Chondrocyte (in vitro differentiated cells): ENCODE results near the gene MYO1D. TPM values are rescaled to one million over a fixed set of nuclear protein-coding genes. Genes with fewer than 3 reads are reported as not detected.
"Not testable (repeated sequence)": the region's sequence is repeated elsewhere in the genome, so short reads cannot be mapped to it uniquely, and the experiment has no call there.

Experiments used
- DNase-seq: peaks from one replicate; pipeline ENCODE4 v3.0.0; 2021; ENCODE audit warnings: mixed read lengths, low spot score
- H3K27ac Mint-ChIP-seq: one replicate; pipeline ENCODE4 v1.8.0; 2021; ENCODE audit warnings: mild to moderate bottlenecking, moderate library complexity, mixed read lengths; ENCODE audit not compliant: unreplicated experiment
- H3K27me3 Mint-ChIP-seq: 2 replicates; pipeline ENCODE4 v1.8.0; 2021; ENCODE audit warnings: low read depth, mixed read lengths
- H3K36me3 Mint-ChIP-seq: 2 replicates; pipeline ENCODE4 v1.8.0; 2021; ENCODE audit warnings: low read depth, mixed read lengths
- H3K4me1 Mint-ChIP-seq: 2 replicates; pipeline ENCODE4 v1.8.0; 2021; ENCODE audit warnings: low read depth, mild to moderate bottlenecking, mixed read lengths
- H3K4me3 Mint-ChIP-seq: one replicate; pipeline ENCODE4 v1.8.0; 2021; ENCODE audit warnings: mild to moderate bottlenecking, moderate library complexity, mixed read lengths; ENCODE audit not compliant: unreplicated experiment
- H3K9me3 Mint-ChIP-seq: 2 replicates; pipeline ENCODE4 v1.8.0; 2021; ENCODE audit warnings: low read depth, mixed read lengths
- total RNA-seq: library from RNA; stranded (reverse); gene quantifications from 3 replicates; pipeline ENCODE4 v1.2.1, GENCODE V29; 2021
- TF ChIP-seq, protein P1 (sequence below): fragments of 200-600 bp; sonication (generic); IDR thresholded peaks from 2 replicates; pipeline ENCODE4 v1.5.0; 2021; ENCODE audit warnings: antibody characterized with exemption, mild to moderate bottlenecking, moderate library complexity

MYO1D gene
- total RNA-seq, 1 donor from 2014 or later, result 107 TPM

DNA sequence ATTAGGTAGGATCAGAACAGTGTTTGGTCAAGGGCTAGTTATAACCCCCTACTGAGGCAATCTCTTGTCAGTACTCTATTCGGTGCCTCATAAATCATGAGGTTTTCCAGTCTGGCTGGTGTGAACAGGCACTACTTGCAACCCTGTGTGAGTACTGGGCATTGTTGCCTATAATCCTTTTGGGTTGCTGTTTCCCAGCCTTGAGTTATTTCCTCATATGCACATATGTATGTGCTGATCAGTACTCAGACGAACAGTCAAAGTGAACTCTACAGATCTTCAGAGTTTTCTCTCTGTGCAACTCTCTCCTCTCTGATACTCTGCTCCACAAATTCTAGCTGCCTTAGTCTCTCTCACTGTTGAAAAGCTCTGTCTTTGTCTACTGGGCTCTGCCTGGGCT, 225.8 kb downstream of the MYO1D start:
- TF ChIP-seq, protein P1, sequence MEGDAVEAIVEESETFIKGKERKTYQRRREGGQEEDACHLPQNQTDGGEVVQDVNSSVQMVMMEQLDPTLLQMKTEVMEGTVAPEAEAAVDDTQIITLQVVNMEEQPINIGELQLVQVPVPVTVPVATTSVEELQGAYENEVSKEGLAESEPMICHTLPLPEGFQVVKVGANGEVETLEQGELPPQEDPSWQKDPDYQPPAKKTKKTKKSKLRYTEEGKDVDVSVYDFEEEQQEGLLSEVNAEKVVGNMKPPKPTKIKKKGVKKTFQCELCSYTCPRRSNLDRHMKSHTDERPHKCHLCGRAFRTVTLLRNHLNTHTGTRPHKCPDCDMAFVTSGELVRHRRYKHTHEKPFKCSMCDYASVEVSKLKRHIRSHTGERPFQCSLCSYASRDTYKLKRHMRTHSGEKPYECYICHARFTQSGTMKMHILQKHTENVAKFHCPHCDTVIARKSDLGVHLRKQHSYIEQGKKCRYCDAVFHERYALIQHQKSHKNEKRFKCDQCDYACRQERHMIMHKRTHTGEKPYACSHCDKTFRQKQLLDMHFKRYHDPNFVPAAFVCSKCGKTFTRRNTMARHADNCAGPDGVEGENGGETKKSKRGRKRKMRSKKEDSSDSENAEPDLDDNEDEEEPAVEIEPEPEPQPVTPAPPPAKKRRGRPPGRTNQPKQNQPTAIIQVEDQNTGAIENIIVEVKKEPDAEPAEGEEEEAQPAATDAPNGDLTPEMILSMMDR, result no peak
- peaks cover 47% of the 10 kb centered on the region for H3K36me3 Mint-ChIP-seq
- H3K27ac Mint-ChIP-seq, result no peak overlapping the region

GRCh38 chr17:32648450-32648849, 228.5 kb downstream of the MYO1D start:
- TF ChIP-seq, protein P1, result no peak
- H3K36me3 Mint-ChIP-seq, result peaks cover 51% of the 10 kb centered on the region

More for the DNA sequence above, 225.8 kb downstream of the MYO1D start:
- peaks cover 24% of the 10 kb centered on the region for H3K9me3 Mint-ChIP-seq
- no peak overlapping the region for H3K4me3 Mint-ChIP-seq
- no peak for DNase-seq
- H3K27me3 Mint-ChIP-seq, result no peaks in the 10 kb centered on the region
- no peaks in the 10 kb centered on the region for H3K4me1 Mint-ChIP-seq

GRCh38 chr17:32646941-32647340, 230.0 kb downstream of the MYO1D start:
- TF ChIP-seq, protein P1, result no peak
- no peaks in the 10 kb centered on the region for H3K27me3 Mint-ChIP-seq
- peaks cover 48% of the 10 kb centered on the region for H3K36me3 Mint-ChIP-seq
- H3K4me1 Mint-ChIP-seq, result no peaks in the 10 kb centered on the region
- H3K27ac Mint-ChIP-seq, result no peak overlapping the region
- H3K4me3 Mint-ChIP-seq, result no peak overlapping the region
- peaks cover 24% of the 10 kb centered on the region for H3K9me3 Mint-ChIP-seq
- DNase-seq, result no peak

More at GRCh38 chr17:32648450-32648849, 228.5 kb downstream of the MYO1D start:
- no peak overlapping the region for H3K27ac Mint-ChIP-seq
- H3K4me3 Mint-ChIP-seq, result no peak overlapping the region
- DNase-seq, result no peak
- peaks cover 24% of the 10 kb centered on the region for H3K9me3 Mint-ChIP-seq
- no peaks in the 10 kb centered on the region for H3K27me3 Mint-ChIP-seq
- H3K4me1 Mint-ChIP-seq, result no peaks in the 10 kb centered on the region

DNA sequence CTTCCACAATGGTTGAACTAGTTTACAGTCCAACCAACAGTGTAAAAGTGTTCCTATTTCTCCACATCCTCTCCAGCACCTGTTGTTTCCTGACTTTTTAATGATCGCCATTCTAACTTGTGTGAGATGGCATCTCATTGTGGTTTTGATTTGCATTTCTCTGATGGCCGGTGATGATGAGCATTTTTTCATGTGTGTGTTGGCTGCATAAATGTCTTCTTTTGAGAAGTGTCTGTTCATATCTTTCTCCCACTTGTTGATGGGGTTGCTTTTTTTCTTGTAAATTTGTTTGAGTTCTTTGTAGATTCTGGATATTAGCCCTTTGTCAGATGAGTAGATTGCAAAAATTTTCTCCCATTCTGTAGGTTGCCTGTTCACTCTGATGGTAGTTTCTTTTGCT, 235.4 kb downstream of the MYO1D start:
- H3K36me3 Mint-ChIP-seq, result peaks cover 28% of the 10 kb centered on the region
- H3K9me3 Mint-ChIP-seq, H3K27ac Mint-ChIP-seq, H3K4me1 Mint-ChIP-seq, DNase-seq, H3K27me3 Mint-ChIP-seq, H3K4me3 Mint-ChIP-seq: not testable (repeated sequence)

DNA sequence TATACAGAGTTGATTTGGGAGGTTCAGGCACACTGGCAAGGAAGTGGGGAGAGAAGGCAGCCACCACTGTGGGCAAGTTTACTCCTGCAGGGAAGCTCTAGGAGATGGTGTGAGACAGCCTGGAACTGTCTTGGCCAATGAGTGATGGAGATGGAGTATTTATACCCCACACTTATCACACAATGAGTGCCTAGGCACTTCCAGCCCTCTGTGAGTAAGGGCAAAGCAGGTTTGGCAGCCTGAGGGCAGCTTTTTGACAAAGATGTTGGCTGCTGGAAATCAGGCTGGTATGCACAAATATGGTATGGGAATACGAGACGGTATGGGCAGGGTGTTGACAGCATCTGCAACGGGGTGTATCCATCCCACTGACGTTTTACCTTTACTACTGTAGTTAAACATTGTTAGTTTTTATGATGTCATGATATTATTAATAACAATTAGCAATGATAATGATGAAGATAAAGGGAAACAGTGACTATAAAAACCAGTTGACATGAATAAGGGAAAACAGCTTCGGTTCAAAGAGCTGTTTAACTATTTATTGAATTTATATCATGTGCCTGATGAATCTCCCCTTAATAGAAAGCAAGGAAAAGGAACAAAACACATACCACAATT, 240.2 kb downstream of the MYO1D start:
- Mint-ChIP-seq H3K4me3 (no peak overlapping the region), H3K27ac (no peak overlapping the region), H3K4me1 (no peaks in the 10 kb centered on the region), H3K27me3 (no peaks in the 10 kb centered on the region), H3K9me3 (peaks cover 3% of the 10 kb centered on the region), H3K36me3 (peaks cover 13% of the 10 kb centered on the region)
- no peak for DNase-seq
- TF ChIP-seq, protein P1, result no peak

DNA sequence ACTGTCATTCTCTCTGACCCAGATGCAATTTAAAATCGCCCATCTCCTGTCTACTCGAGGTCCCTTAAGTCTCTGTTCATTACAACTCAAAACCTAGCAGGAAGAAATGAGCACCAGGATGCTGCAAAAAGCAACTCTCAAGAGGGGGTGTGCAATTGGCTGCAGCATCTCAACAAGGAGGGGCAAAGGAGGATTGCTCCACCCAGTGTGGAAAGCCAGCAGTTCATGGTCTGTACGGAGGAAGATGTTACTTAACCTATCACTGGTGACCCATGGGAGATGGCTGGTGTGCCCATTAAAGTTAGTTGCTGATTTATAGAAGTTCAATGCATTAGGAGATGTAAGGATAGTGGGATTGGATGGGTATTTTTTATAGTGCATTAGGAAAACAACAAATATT, 242.8 kb downstream of the MYO1D start:
- Mint-ChIP-seq H3K27me3 (no peaks in the 10 kb centered on the region), H3K9me3 (no peaks in the 10 kb centered on the region), H3K27ac (no peak overlapping the region), H3K4me3 (no peak overlapping the region), H3K4me1 (no peaks in the 10 kb centered on the region), H3K36me3 (peaks cover 13% of the 10 kb centered on the region)
- no peak for DNase-seq
- TF ChIP-seq, protein P1, result no peak
